AG04449 (cell line): ENCODE measurements around the gene ACTR1A.

Source experiments
- CTCF ChIA-PET: fragments of 350-600 bp; formaldehyde crosslinking; extraction: SDS; loops from one replicate; lab custom pipeline; 2021; ENCODE audit warnings: antibody characterized with exemption; lab: Yijun Ruan, JAX
- POLR2A ChIA-PET: fragments of 400-600, 350-600 bp; formaldehyde crosslinking; extraction: SDS; loops from one replicate; lab custom pipeline; 2020; ENCODE audit warnings: antibody characterized with exemption, inconsistent platforms; lab: Yijun Ruan, JAX
- DNase-seq: peaks from one replicate; pipeline ENCODE4 v3.0.0-alpha.2; 2010; ENCODE audit warnings: low read depth, low spot score
- H3K4me3 ChIP-seq: 2 replicates; pipeline ENCODE4 v1.5.1; 2011; ENCODE audit warnings: low read depth, mild to moderate bottlenecking, control low read depth, low read length
- TF ChIP-seq, protein P1 (sequence below): IDR thresholded peaks from one replicate; pipeline ENCODE4 v1.5.1; 2011; ENCODE audit warnings: mild to moderate bottlenecking, moderate library complexity, low read length, control low read depth, inconsistent platforms; ENCODE audit not compliant: insufficient read depth; ENCODE audit errors: missing control alignments

Gene ACTR1A

GRCh38 chr10:102502337-102503151 lies at the start of gene ACTR1A:
ACTR1A (minus strand) TSS chr10:102502712; CDS start chr10:102502647, 65 bp downstream.
- TF ChIP-seq, protein P1, sequence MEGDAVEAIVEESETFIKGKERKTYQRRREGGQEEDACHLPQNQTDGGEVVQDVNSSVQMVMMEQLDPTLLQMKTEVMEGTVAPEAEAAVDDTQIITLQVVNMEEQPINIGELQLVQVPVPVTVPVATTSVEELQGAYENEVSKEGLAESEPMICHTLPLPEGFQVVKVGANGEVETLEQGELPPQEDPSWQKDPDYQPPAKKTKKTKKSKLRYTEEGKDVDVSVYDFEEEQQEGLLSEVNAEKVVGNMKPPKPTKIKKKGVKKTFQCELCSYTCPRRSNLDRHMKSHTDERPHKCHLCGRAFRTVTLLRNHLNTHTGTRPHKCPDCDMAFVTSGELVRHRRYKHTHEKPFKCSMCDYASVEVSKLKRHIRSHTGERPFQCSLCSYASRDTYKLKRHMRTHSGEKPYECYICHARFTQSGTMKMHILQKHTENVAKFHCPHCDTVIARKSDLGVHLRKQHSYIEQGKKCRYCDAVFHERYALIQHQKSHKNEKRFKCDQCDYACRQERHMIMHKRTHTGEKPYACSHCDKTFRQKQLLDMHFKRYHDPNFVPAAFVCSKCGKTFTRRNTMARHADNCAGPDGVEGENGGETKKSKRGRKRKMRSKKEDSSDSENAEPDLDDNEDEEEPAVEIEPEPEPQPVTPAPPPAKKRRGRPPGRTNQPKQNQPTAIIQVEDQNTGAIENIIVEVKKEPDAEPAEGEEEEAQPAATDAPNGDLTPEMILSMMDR: no peak
- H3K4me3 ChIP-seq: peak within 1 kb of the TSS; percentile 87
- ChIA-PET CTCF (interaction anchor here (0.7 to 12.2 kb wide), 38 partner anchors 8 to 268 kb away, joined by 3 to 300 read pairs (median 4); partner anchors contain the start of genes C10orf95, FBXL15 and TRIM8), POLR2A (no interaction called here)
- DNase-seq: peak; percentile 97

GRCh38 chr10:102550636-102551210 lies 48.2 kb upstream of the ACTR1A start:
- no peak for DNase-seq
- TF ChIP-seq, protein P1: no peak
- no peak overlapping the region for H3K4me3 ChIP-seq
- ChIA-PET CTCF (interaction anchor here (1.0 to 1.7 kb wide), 2 partner anchors 44 to 46 kb away, joined by 3 read pairs; no protein-coding TSS in a partner anchor), POLR2A (no interaction called here)

- ChIA-PET POLR2A (no interaction called here), CTCF (interaction anchor here (1.7 kb wide), 1 partner anchor 45 kb away, joined by 3 read pairs; no protein-coding TSS in a partner anchor)
- H3K4me3 ChIP-seq: no peak overlapping the region
- TF ChIP-seq, protein P1: no peak
- DNase-seq: no peak
Observed at GRCh38 chr10:102549549-102549948, 47.0 kb upstream of the ACTR1A start.

GRCh38 chr10:102546606-102547320 lies 44.3 kb upstream of the ACTR1A start:
- DNase-seq: no peak
- POLR2A ChIA-PET: no interaction called here
- TF ChIP-seq, protein P1: no peak
- CTCF ChIA-PET: interaction anchor here (1.1 to 1.9 kb wide), 3 partner anchors 9 to 44 kb away, joined by 3 to 7 read pairs (median 4); partner anchors contain the start of gene ACTR1A
- peak overlapping the region; percentile 18; the same call in 1 of the 2 replicates for H3K4me3 ChIP-seq

- TF ChIP-seq, protein P1: no peak
- ChIA-PET CTCF (interaction anchor here (1.0 to 1.2 kb wide), 2 partner anchors 37 to 41 kb away, joined by 3 to 5 read pairs; no protein-coding TSS in a partner anchor), POLR2A (no interaction called here)
- no peak overlapping the region for H3K4me3 ChIP-seq
- no peak for DNase-seq
Observed at GRCh38 chr10:102545997-102546396, 43.5 kb upstream of the ACTR1A start.
